Neural cell (in vitro differentiated cells): Measurements from ENCODE around the gene CHORDC1. TPM values are rescaled to one million over a fixed set of nuclear protein-coding genes. Genes with fewer than 3 reads are reported as not detected.

Experiments
- H2AFZ ChIP-seq: fragments of 200-600, 300-800 bp; sonication (generic), shearing (Covaris generic); 2 replicates; pipeline ENCODE4 v1.6.0; 2014; ENCODE audit warnings: low read depth, mild to moderate bottlenecking, antibody characterized with exemption, low read length, moderate library complexity
- H3F3A ChIP-seq: fragments of 200-600 bp; shearing (Covaris generic); 2 replicates; pipeline ENCODE4 v1.6.1; 2016; ENCODE audit warnings: mild to moderate bottlenecking, moderate library complexity, mixed read lengths, antibody characterized with exemption, low read length; ENCODE audit not compliant: insufficient read depth, poor library complexity, severe bottlenecking
- H3K27ac ChIP-seq: fragments of 200-600, 300-800 bp; sonication (generic), shearing (Covaris generic); 2 replicates; pipeline ENCODE4 v1.5.1; 2014; ENCODE audit warnings: mild to moderate bottlenecking, low read length, moderate library complexity
- H3K27me3 ChIP-seq: fragments of 300-800, 200-600 bp; sonication (generic), shearing (Covaris generic); 2 replicates; pipeline ENCODE4 v1.6.0; 2014; ENCODE audit warnings: mild to moderate bottlenecking, low read depth, low read length, moderate library complexity; ENCODE audit not compliant: insufficient read depth
- H3K36me3 ChIP-seq: fragments of 300-800, 200-600 bp; sonication (generic), shearing (Covaris generic); 2 replicates; pipeline ENCODE4 v1.5.1; 2014; ENCODE audit warnings: mild to moderate bottlenecking, antibody characterized with exemption, low read length, moderate library complexity; ENCODE audit not compliant: insufficient read depth
- H3K4me2 ChIP-seq: fragments of 300-800, 200-600 bp; sonication (generic), shearing (Covaris generic); 2 replicates; pipeline ENCODE4 v1.6.0; 2014; ENCODE audit warnings: mild to moderate bottlenecking, low read length
- H3K4me3 ChIP-seq: fragments of 300-800, 200-600 bp; sonication (generic), shearing (Covaris generic); 2 replicates; pipeline ENCODE4 v1.5.1; 2014; ENCODE audit warnings: mild to moderate bottlenecking, low read length, moderate library complexity
- H3K79me2 ChIP-seq: fragments of 200-600 bp; shearing (Covaris generic); replicated peaks from 2 replicates; pipeline ENCODE4 v1.6.0; 2014; ENCODE audit warnings: mild to moderate bottlenecking, low read length, moderate library complexity; ENCODE audit not compliant: insufficient read depth
- H3K9ac ChIP-seq: fragments of 300-800, 200-600 bp; sonication (generic), shearing (Covaris generic); 2 replicates; pipeline ENCODE4 v1.6.1; 2016; ENCODE audit warnings: mild to moderate bottlenecking, low read length, mixed read lengths
- H3K9me2 ChIP-seq: fragments of 200-600 bp; shearing (Covaris generic); 2 replicates; pipeline ENCODE4 v1.6.1; 2016; ENCODE audit warnings: mild to moderate bottlenecking, low read length, mixed read lengths; ENCODE audit not compliant: insufficient read depth
- H3K9me3 ChIP-seq: fragments of 200-600, 300-800 bp; sonication (generic), shearing (Covaris generic); 2 replicates; pipeline ENCODE4 v1.6.1; 2016; ENCODE audit warnings: mild to moderate bottlenecking, mixed run types, low read length, moderate library complexity, mixed read lengths
- H4K20me1 ChIP-seq: fragments of 200-600 bp; shearing (Covaris generic); 2 replicates; pipeline ENCODE4 v1.6.1; 2016; ENCODE audit warnings: mild to moderate bottlenecking, mixed run types; ENCODE audit not compliant: insufficient read depth
- CTCF ChIP-seq: fragments of 450-650 bp; IDR thresholded peaks from 2 replicates; pipeline ENCODE4 v1.5.1; 2014; ENCODE audit warnings: antibody characterized with exemption, mild to moderate bottlenecking, moderate library complexity; ENCODE audit not compliant: poor library complexity, severe bottlenecking
- EP300 ChIP-seq: fragments of 450-650 bp; conservative IDR thresholded peaks from 2 replicates; pipeline ENCODE4 v1.6.1; 2014; ENCODE audit warnings: antibody characterized with exemption, mild to moderate bottlenecking, moderate library complexity; ENCODE audit not compliant: poor library complexity, severe bottlenecking
- EZH2 ChIP-seq: fragments of 200-600, 300-800 bp; shearing (Covaris generic), sonication (generic); IDR thresholded peaks from 2 replicates; pipeline ENCODE4 v1.6.1; 2014; ENCODE audit warnings: antibody characterized with exemption, low read length, borderline replicate concordance, mild to moderate bottlenecking; ENCODE audit not compliant: insufficient read depth, poor library complexity, severe bottlenecking
- MXI1 ChIP-seq: fragments of 450-650 bp; conservative IDR thresholded peaks from 2 replicates; pipeline ENCODE4 v1.6.1; 2014; ENCODE audit warnings: antibody characterized with exemption, mild to moderate bottlenecking; ENCODE audit not compliant: poor library complexity, severe bottlenecking
- POLR2AphosphoS5 ChIP-seq: IDR thresholded peaks from 2 replicates; pipeline ENCODE4 v1.6.1; 2012
- RAD21 ChIP-seq: fragments of 450-650 bp; conservative IDR thresholded peaks from 2 replicates; pipeline ENCODE4 v1.6.1; 2014; ENCODE audit warnings: antibody characterized with exemption, mild to moderate bottlenecking, moderate library complexity
- SMC3 ChIP-seq: fragments of 450-650 bp; conservative IDR thresholded peaks from 2 replicates; pipeline ENCODE4 v1.6.1; 2014; ENCODE audit warnings: antibody characterized with exemption, mild to moderate bottlenecking, moderate library complexity; ENCODE audit not compliant: poor library complexity
- TAF1 ChIP-seq: IDR thresholded peaks from 2 replicates; pipeline ENCODE4 v1.6.1; 2012; ENCODE audit warnings: low read depth
- polyA plus RNA-seq: library from polyadenylated mRNA; depleted of rRNA; stranded (reverse); fragments of >200 nt; gene quantifications from 2 replicates; pipeline ENCODE4 v1.2.3, GENCODE V29; 2014
- TF ChIP-seq, protein P1 (sequence below): IDR thresholded peaks from 2 replicates; pipeline ENCODE4 v1.6.1; 2012; ENCODE audit warnings: borderline replicate concordance

The CHORDC1 gene
- polyA plus RNA-seq, 1 donor from 2014 or later, result 63.9 TPM

GRCh38 chr11:90219438-90219837 lies 3.4 kb downstream of the CHORDC1 start:
- Histone ChIP-seq H3K9me3 (no peaks in the 10 kb centered on the region), H3K4me3 (peak overlapping the region; percentile 76), H3K9ac (no peak overlapping the region), H3F3A (no peaks in the 10 kb centered on the region), H3K4me2 (no peak overlapping the region), H3K9me2 (no peaks in the 10 kb centered on the region), H3K27me3 (no peaks in the 10 kb centered on the region), H3K79me2 (peaks cover 56% of the 10 kb centered on the region), H3K36me3 (peaks cover 5% of the 10 kb centered on the region), H3K27ac (no peak overlapping the region), H4K20me1 (no peaks in the 10 kb centered on the region), H2AFZ (no peak overlapping the region)
- TF ChIP-seq EZH2 (no peak), MXI1 (no peak), POLR2AphosphoS5 (no peak), EP300 (no peak), CTCF (no peak), RAD21 (no peak), SMC3 (no peak), TAF1 (no peak)
- TF ChIP-seq, protein P1, sequence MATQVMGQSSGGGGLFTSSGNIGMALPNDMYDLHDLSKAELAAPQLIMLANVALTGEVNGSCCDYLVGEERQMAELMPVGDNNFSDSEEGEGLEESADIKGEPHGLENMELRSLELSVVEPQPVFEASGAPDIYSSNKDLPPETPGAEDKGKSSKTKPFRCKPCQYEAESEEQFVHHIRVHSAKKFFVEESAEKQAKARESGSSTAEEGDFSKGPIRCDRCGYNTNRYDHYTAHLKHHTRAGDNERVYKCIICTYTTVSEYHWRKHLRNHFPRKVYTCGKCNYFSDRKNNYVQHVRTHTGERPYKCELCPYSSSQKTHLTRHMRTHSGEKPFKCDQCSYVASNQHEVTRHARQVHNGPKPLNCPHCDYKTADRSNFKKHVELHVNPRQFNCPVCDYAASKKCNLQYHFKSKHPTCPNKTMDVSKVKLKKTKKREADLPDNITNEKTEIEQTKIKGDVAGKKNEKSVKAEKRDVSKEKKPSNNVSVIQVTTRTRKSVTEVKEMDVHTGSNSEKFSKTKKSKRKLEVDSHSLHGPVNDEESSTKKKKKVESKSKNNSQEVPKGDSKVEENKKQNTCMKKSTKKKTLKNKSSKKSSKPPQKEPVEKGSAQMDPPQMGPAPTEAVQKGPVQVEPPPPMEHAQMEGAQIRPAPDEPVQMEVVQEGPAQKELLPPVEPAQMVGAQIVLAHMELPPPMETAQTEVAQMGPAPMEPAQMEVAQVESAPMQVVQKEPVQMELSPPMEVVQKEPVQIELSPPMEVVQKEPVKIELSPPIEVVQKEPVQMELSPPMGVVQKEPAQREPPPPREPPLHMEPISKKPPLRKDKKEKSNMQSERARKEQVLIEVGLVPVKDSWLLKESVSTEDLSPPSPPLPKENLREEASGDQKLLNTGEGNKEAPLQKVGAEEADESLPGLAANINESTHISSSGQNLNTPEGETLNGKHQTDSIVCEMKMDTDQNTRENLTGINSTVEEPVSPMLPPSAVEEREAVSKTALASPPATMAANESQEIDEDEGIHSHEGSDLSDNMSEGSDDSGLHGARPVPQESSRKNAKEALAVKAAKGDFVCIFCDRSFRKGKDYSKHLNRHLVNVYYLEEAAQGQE, result no peak

- H3K9me2 ChIP-seq, result no peaks in the 10 kb centered on the region
- H4K20me1 ChIP-seq, result no peaks in the 10 kb centered on the region
- H3K4me3 ChIP-seq, result no peak overlapping the region
- H3K9ac ChIP-seq, result no peak overlapping the region
- H2AFZ ChIP-seq, result no peak overlapping the region
- H3K4me2 ChIP-seq, result no peak overlapping the region
- H3K79me2 ChIP-seq, result peaks cover 56% of the 10 kb centered on the region
- H3K9me3 ChIP-seq, result no peaks in the 10 kb centered on the region
- TF ChIP-seq POLR2AphosphoS5, result no peak
- no peak for TF ChIP-seq SMC3
- TF ChIP-seq RAD21, result no peak
- TF ChIP-seq EZH2, result no peak
- TF ChIP-seq TAF1, result no peak
- no peak for TF ChIP-seq EP300
- TF ChIP-seq, protein P1, result no peak
- TF ChIP-seq MXI1, result no peak
- TF ChIP-seq CTCF, result no peak
- no peak overlapping the region for H3K27ac ChIP-seq
- H3F3A ChIP-seq, result no peaks in the 10 kb centered on the region
- no peaks in the 10 kb centered on the region for H3K27me3 ChIP-seq
- peaks cover 9% of the 10 kb centered on the region for H3K36me3 ChIP-seq
Measured at GRCh38 chr11:90218606-90219005, 4.2 kb downstream of the CHORDC1 start.
